HepG2 (cell line): ENCODE data around the gene OR1S1. TPM values are rescaled to one million over a fixed set of nuclear protein-coding genes. Genes with fewer than 3 reads are reported as not detected.

Experiments
- CCDC6 ChIP-seq: sonication (generic); formaldehyde crosslinking; IDR thresholded peaks from 2 replicates; pipeline ENCODE4 v1.8.1; 2022; ENCODE audit warnings: mild to moderate bottlenecking, missing genetic modification reagents, moderate library complexity
- CEBPG ChIP-seq: IDR thresholded peaks from 2 replicates; pipeline ENCODE4 v1.6.1; 2016
- ETV6 ChIP-seq: sonication (generic); formaldehyde crosslinking; conservative IDR thresholded peaks from 2 replicates; pipeline ENCODE4 v1.4.0; 2020; ENCODE audit warnings: missing genetic modification reagents
- FLYWCH1 ChIP-seq: sonication (generic); formaldehyde crosslinking; IDR thresholded peaks from 2 replicates; pipeline ENCODE4 v1.8.1; 2023; ENCODE audit warnings: mild to moderate bottlenecking, missing genetic modification reagents
- MAFK ChIP-seq, 2 experiments: IDR thresholded peaks in 1 of 2; conservative IDR thresholded peaks in 1 of 2; 2 replicates each; pipeline ENCODE4 v1.6.1; 2011; ENCODE audit warnings: improper control_type of control experiment in 2 of 2, low read length in 2 of 2
- NFATC3 ChIP-seq: sonication (generic); formaldehyde crosslinking; IDR thresholded peaks from 2 replicates; pipeline ENCODE4 v1.5.1; 2020; ENCODE audit warnings: mild to moderate bottlenecking, missing genetic modification reagents
- PAF1 ChIP-seq: IDR thresholded peaks from 2 replicates; pipeline ENCODE4 v1.6.1; 2016; ENCODE audit warnings: missing genetic modification reagents, missing compliant biosample characterization
- PATZ1 ChIP-seq: sonication (generic); formaldehyde crosslinking; IDR thresholded peaks from 2 replicates; pipeline ENCODE4 v1.4.0; 2020; ENCODE audit warnings: missing genetic modification reagents
- RARA ChIP-seq: IDR thresholded peaks from 2 replicates; pipeline ENCODE4 v1.6.1; 2016; ENCODE audit warnings: missing genetic modification reagents, missing compliant biosample characterization
- SMAD3 ChIP-seq: sonication (generic); formaldehyde crosslinking; IDR thresholded peaks from 2 replicates; pipeline ENCODE4 v1.4.0; 2020; ENCODE audit warnings: missing genetic modification reagents
- SNAPC4 ChIP-seq: sonication (generic); formaldehyde crosslinking; IDR thresholded peaks from 2 replicates; pipeline ENCODE4 v1.4.0; 2020; ENCODE audit warnings: mild to moderate bottlenecking, missing genetic modification reagents
- ZNF138 ChIP-seq: sonication (generic); formaldehyde crosslinking; IDR thresholded peaks from 2 replicates; pipeline ENCODE4 v1.5.0; 2020; ENCODE audit warnings: mild to moderate bottlenecking, low read depth, missing genetic modification reagents
- ZNF615 ChIP-seq: sonication (generic); formaldehyde crosslinking; IDR thresholded peaks from 2 replicates; pipeline ENCODE4 v1.5.0; 2020; ENCODE audit warnings: mild to moderate bottlenecking, missing genetic modification reagents, borderline replicate concordance
- ZNF616 ChIP-seq: sonication (generic); formaldehyde crosslinking; IDR thresholded peaks from 2 replicates; pipeline ENCODE4 v1.5.0; 2020; ENCODE audit warnings: low read depth, mild to moderate bottlenecking, missing genetic modification reagents
- ZNF703 ChIP-seq: sonication (generic); formaldehyde crosslinking; IDR thresholded peaks from 2 replicates; pipeline ENCODE4 v1.5.1; 2020; ENCODE audit warnings: missing genetic modification reagents, mild to moderate bottlenecking, moderate library complexity, borderline replicate concordance
- polyA plus RNA-seq, 8 experiments: library from polyadenylated mRNA; depleted of rRNA in 3 of 8; stranded (reverse) in 7 of 8; unstranded in 1 of 8; fragments of >200 nt; fragmentation: Illumina TruSeq in 4 of 8; extraction: Trizol in 4 of 8; gene quantifications; 2 replicates each; pipeline versions ENCODE4 v1.2.1 to v1.2.3, GENCODE V29; 2011 to 2016; ENCODE audit warnings: low read depth in 4 of 8, missing spikeins in 1 of 8, mixed read lengths in 1 of 8; ENCODE audit not compliant: insufficient read depth in 1 of 8
- total RNA-seq, 5 experiments: library from RNA; depleted of rRNA; stranded (reverse); fragments of >200 nt; fragmentation: Illumina TruSeq; extraction: Trizol; gene quantifications; 2 replicates each; pipeline ENCODE4 v1.2.3, GENCODE V29; 2016; ENCODE audit warnings: low read depth in 1 of 5
- TF ChIP-seq, protein P1 (sequence below): sonication (generic); formaldehyde crosslinking; IDR thresholded peaks from 2 replicates; pipeline ENCODE4 v1.4.0; 2020; ENCODE audit warnings: missing genetic modification reagents, borderline replicate concordance
- TF ChIP-seq, protein P2 (sequence below): IDR thresholded peaks from 2 replicates; pipeline ENCODE4 v1.6.1; 2016; ENCODE audit warnings: mild to moderate bottlenecking, missing biosample characterization, missing genetic modification reagents
- TF ChIP-seq, protein P3 (sequence below): sonication (generic); formaldehyde crosslinking; IDR thresholded peaks from 2 replicates; pipeline ENCODE4 v1.4.0; 2020; ENCODE audit warnings: missing genetic modification reagents

Gene OR1S1
- total and polyA plus RNA-seq, 2 of the 13 experiments (the other 11 are each of a cell fraction or from before 2014, with no cell fraction given): not detected

- TF ChIP-seq PATZ1 (CRISPR knock-in tag): peak; percentile 53; the same call in 1 of the 2 replicates
- no peak for TF ChIP-seq ZNF616
- TF ChIP-seq, protein P1, sequence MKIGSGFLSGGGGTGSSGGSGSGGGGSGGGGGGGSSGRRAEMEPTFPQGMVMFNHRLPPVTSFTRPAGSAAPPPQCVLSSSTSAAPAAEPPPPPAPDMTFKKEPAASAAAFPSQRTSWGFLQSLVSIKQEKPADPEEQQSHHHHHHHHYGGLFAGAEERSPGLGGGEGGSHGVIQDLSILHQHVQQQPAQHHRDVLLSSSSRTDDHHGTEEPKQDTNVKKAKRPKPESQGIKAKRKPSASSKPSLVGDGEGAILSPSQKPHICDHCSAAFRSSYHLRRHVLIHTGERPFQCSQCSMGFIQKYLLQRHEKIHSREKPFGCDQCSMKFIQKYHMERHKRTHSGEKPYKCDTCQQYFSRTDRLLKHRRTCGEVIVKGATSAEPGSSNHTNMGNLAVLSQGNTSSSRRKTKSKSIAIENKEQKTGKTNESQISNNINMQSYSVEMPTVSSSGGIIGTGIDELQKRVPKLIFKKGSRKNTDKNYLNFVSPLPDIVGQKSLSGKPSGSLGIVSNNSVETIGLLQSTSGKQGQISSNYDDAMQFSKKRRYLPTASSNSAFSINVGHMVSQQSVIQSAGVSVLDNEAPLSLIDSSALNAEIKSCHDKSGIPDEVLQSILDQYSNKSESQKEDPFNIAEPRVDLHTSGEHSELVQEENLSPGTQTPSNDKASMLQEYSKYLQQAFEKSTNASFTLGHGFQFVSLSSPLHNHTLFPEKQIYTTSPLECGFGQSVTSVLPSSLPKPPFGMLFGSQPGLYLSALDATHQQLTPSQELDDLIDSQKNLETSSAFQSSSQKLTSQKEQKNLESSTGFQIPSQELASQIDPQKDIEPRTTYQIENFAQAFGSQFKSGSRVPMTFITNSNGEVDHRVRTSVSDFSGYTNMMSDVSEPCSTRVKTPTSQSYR (CRISPR knock-in tag): peak; percentile 60; the same call in 1 of the 2 replicates
- TF ChIP-seq PAF1 (CRISPR knock-in tag): no peak
- peak; percentile 72; the same call in 1 of the 2 replicates for TF ChIP-seq SMAD3
- peak; percentile 80 for TF ChIP-seq RARA (CRISPR knock-in tag)
- TF ChIP-seq NFATC3 (CRISPR knock-in tag): no peak
- TF ChIP-seq, protein P2, sequence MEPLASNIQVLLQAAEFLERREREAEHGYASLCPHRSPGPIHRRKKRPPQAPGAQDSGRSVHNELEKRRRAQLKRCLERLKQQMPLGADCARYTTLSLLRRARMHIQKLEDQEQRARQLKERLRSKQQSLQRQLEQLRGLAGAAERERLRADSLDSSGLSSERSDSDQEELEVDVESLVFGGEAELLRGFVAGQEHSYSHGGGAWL (CRISPR knock-in tag): no peak
- TF ChIP-seq ZNF615 (CRISPR knock-in tag): no peak
- TF ChIP-seq SNAPC4: no peak
- TF ChIP-seq ETV6 (CRISPR knock-in tag): 0 out of 2 replicates have a peak, but pooled peaks have one; percentile 52
- TF ChIP-seq CCDC6 (CRISPR knock-in tag): no peak
- TF ChIP-seq ZNF138 (CRISPR knock-in tag): no peak
- TF ChIP-seq ZNF703 (CRISPR knock-in tag): peak; percentile 65
- no peak for TF ChIP-seq FLYWCH1
- peak; percentile 89 for TF ChIP-seq CEBPG (CRISPR knock-in tag)
- TF ChIP-seq, protein P3, sequence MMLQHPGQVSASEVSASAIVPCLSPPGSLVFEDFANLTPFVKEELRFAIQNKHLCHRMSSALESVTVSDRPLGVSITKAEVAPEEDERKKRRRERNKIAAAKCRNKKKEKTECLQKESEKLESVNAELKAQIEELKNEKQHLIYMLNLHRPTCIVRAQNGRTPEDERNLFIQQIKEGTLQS (CRISPR knock-in tag): 0 out of 2 replicates have a peak, but pooled peaks have one; percentile 15
- TF ChIP-seq MAFK (conservative IDR thresholded peaks at IDR 0.05 in 1 of 2, IDR thresholded peaks at IDR 0.05 in 1 of 2; ENCODE audit: low read length in 2 of 2): no peak
Measured at GRCh38 chr11:58165504-58166106, 46.9 kb upstream of the OR1S1 start (continued).
